ENCODE results near the gene MYBPC1. TPM values are rescaled to one million over a fixed set of nuclear protein-coding genes. Genes with fewer than 3 reads are reported as not detected.

MYBPC1 gene
- total and polyA plus RNA-seq, 2 of the 4 experiments (the other 2 are of a cell fraction), result not detected

DNA sequence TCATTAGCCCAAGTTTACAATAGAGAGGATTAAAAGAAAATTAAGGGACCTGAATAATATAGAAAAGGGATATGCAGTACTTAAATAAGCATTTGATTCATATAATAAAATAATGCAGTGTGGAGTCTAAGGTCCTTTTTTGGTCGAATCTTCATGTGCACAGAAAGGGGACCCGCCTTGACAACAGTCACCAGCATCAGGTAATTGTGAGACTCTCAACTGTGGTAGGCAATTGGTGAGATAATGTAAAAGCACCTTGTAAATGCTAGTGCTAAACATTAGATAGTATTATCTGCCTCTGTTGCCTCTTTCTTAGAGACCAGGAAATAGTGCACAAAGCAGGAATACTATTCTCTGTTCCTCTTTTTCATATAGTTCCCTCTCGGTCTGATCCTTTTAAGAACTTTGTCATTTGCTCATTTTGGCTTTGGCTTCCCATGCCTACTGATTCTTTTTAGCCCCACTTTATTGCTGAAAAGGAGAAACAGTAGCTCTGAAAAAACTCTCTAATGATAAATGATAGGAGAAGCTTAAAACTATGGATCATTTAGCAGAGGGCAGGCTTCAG is 120.2 kb downstream of the MYBPC1 start:
- ChIA-PET POLR2A (ENCODE audit: unreplicated experiment) (no interaction called here), CTCF (no interaction called here)
- no peak overlapping the region for H3K4me2 ChIP-seq (ENCODE audit: low read depth, low read length)
- ATAC-seq (ENCODE audit: low read depth), result no peak
- no peak overlapping the region for H3K23ac ChIP-seq (ENCODE audit: low read depth, low read length)
- BruUV-seq (replicated peaks), result no TSS peak
- H3K14ac ChIP-seq (replicated peaks; ENCODE audit: low read depth, low read length), result no peak overlapping the region
- H3K27me3 ChIP-seq (ENCODE audit: control insufficient read depth, insufficient read depth, low read length), result no peaks in the 10 kb centered on the region
- no peak overlapping the region for H3K4me3 ChIP-seq (ENCODE audit: insufficient read depth, low read depth, low read length)
- no peak overlapping the region for H3K4ac ChIP-seq (ENCODE audit: low read depth, low read length)
- H3K9me1 ChIP-seq (ENCODE audit: insufficient read depth, low read length), result peaks cover 7% of the 10 kb centered on the region; the same call in 1 of the 2 replicates
- no peak overlapping the region for H2BK5ac ChIP-seq (ENCODE audit: low read depth, low read length, poor library complexity, severe bottlenecking)
- H2BK120ac ChIP-seq (ENCODE audit: low read depth, low read length), result no peak overlapping the region
- H3K9me3 ChIP-seq (ENCODE audit: control insufficient read depth, insufficient read depth, low read length), result no peaks in the 10 kb centered on the region
- intact Hi-C loops (cut with micrococcal nuclease), result no loop called here
- no peak overlapping the region for H3K18ac ChIP-seq (ENCODE audit: low read depth, low read length)
- H2AK5ac ChIP-seq (ENCODE audit: low read depth, low read length), result no peak overlapping the region
- no peak overlapping the region for H2BK20ac ChIP-seq (ENCODE audit: low read depth, low read length)
- no peak overlapping the region for H4K8ac ChIP-seq (ENCODE audit: low read depth in 2 of 2, low read length in 2 of 2)
- in situ Hi-C loops (cut with MboI; ENCODE audit: low sequenced_read_pairs), result no loop called here
- no peak overlapping the region for H3K9ac ChIP-seq (ENCODE audit: low read depth, low read length)
- peaks cover 2% of the 10 kb centered on the region; the same call in 1 of the 2 replicates for H3K4me1 ChIP-seq (ENCODE audit: control insufficient read depth, insufficient read depth, low read length)
- no peak overlapping the region for H3K27ac ChIP-seq (ENCODE audit: insufficient read depth, low read length)
- H3K36me3 ChIP-seq (ENCODE audit: control insufficient read depth, insufficient read depth, low read length), result no peaks in the 10 kb centered on the region
- H2AFZ ChIP-seq (replicated peaks; ENCODE audit: low read length, poor library complexity), result no peak overlapping the region
- no peak overlapping the region for H3K56ac ChIP-seq (ENCODE audit: extremely low read depth, insufficient read depth, low read length)
- H3K79me1 ChIP-seq (ENCODE audit: low read depth in 1 of 2, low read length in 2 of 2), result peaks cover 0 to 5% of the 10 kb centered on the region in 2 experiments; a peak in 2 of 4 replicates
- no peak overlapping the region for H2AK9ac ChIP-seq (replicated peaks; ENCODE audit: low read depth, low read length, poor library complexity)
- H2BK15ac ChIP-seq (ENCODE audit: low read depth, low read length), result no peak overlapping the region
- dilution Hi-C loops (cut with HindIII; ENCODE audit: low sequenced_read_pairs, unreplicated experiment), result no loop called here
- no peak for DNase-seq
- H4K20me1 ChIP-seq (ENCODE audit: insufficient read depth, low read length), result no peaks in the 10 kb centered on the region
- no peak overlapping the region for H4K91ac ChIP-seq (ENCODE audit: insufficient read depth, low read depth, low read length)
- H4K5ac ChIP-seq (ENCODE audit: low read depth, low read length), result no peak overlapping the region
- TF ChIP-seq FOS (IDR thresholded peaks at IDR 0.05; ENCODE audit: low read depth, low read length) (no peak), MAZ (IDR thresholded peaks at IDR 0.05; ENCODE audit: borderline replicate concordance, low read depth, low read length) (no peak), MXI1 (IDR thresholded peaks at IDR 0.05; ENCODE audit: borderline replicate concordance, low read depth, low read length) (no peak), RAD21 (IDR thresholded peaks at IDR 0.05; ENCODE audit: low read length) (no peak), CHD1 (IDR thresholded peaks at IDR 0.05; ENCODE audit: low read depth, low read length) (no peak), SMC3 (IDR thresholded peaks at IDR 0.05; ENCODE audit: low read depth, low read length) (no peak), POLR2A (IDR thresholded peaks at IDR 0.05; ENCODE audit: low read depth, low read length) (no peak), MAFK (IDR thresholded peaks at IDR 0.05; ENCODE audit: low read depth, low read length) (no peak), RFX5 (IDR thresholded peaks at IDR 0.05; ENCODE audit: low read depth, low read length) (no peak), NFE2L2 (IDR thresholded peaks at IDR 0.05; ENCODE audit: low read depth, low read length) (no peak), BHLHE40 (IDR thresholded peaks at IDR 0.05; ENCODE audit: low read depth, low read length) (no peak), RCOR1 (IDR thresholded peaks at IDR 0.05; ENCODE audit: insufficient replicate concordance, low read length) (no peak), CEBPB (IDR thresholded peaks at IDR 0.05; ENCODE audit: low read depth, low read length) (no peak)
- TF ChIP-seq, protein P1, sequence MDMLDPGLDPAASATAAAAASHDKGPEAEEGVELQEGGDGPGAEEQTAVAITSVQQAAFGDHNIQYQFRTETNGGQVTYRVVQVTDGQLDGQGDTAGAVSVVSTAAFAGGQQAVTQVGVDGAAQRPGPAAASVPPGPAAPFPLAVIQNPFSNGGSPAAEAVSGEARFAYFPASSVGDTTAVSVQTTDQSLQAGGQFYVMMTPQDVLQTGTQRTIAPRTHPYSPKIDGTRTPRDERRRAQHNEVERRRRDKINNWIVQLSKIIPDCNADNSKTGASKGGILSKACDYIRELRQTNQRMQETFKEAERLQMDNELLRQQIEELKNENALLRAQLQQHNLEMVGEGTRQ (IDR thresholded peaks at IDR 0.05; ENCODE audit: low read depth, low read length), result no peak
- TF ChIP-seq, protein P2, sequence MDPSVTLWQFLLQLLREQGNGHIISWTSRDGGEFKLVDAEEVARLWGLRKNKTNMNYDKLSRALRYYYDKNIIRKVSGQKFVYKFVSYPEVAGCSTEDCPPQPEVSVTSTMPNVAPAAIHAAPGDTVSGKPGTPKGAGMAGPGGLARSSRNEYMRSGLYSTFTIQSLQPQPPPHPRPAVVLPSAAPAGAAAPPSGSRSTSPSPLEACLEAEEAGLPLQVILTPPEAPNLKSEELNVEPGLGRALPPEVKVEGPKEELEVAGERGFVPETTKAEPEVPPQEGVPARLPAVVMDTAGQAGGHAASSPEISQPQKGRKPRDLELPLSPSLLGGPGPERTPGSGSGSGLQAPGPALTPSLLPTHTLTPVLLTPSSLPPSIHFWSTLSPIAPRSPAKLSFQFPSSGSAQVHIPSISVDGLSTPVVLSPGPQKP (IDR thresholded peaks at IDR 0.05; ENCODE audit: borderline replicate concordance, low read depth, low read length), result no peak
- TF ChIP-seq, protein P3, sequence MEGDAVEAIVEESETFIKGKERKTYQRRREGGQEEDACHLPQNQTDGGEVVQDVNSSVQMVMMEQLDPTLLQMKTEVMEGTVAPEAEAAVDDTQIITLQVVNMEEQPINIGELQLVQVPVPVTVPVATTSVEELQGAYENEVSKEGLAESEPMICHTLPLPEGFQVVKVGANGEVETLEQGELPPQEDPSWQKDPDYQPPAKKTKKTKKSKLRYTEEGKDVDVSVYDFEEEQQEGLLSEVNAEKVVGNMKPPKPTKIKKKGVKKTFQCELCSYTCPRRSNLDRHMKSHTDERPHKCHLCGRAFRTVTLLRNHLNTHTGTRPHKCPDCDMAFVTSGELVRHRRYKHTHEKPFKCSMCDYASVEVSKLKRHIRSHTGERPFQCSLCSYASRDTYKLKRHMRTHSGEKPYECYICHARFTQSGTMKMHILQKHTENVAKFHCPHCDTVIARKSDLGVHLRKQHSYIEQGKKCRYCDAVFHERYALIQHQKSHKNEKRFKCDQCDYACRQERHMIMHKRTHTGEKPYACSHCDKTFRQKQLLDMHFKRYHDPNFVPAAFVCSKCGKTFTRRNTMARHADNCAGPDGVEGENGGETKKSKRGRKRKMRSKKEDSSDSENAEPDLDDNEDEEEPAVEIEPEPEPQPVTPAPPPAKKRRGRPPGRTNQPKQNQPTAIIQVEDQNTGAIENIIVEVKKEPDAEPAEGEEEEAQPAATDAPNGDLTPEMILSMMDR (conservative IDR thresholded peaks at IDR 0.05; ENCODE audit: low read depth, low read length), result no peak
- no CpG with 5 or more reads among the region's 3 CpGs for WGBS, 2 experiments (ENCODE audit: extremely low coverage in 2 of 2, insufficient read length in 1 of 2)

Measured in IMR-90 (cell line).